Measurements from ENCODE around the gene HYAL2.
A peak's percentile ranks its signal among the peaks of the same experiment; 100 is the strongest.

The HYAL2 gene

GRCh38 chr3:50355829-50356552 is 33.4 kb upstream of the HYAL2 start:
- Histone ChIP-seq H3K14ac (ENCODE audit: low read length) (no peak overlapping the region), H3K18ac (ENCODE audit: low read length) (no peak overlapping the region), H2BK12ac (ENCODE audit: low read length) (no peak overlapping the region), H3K4me1 (ENCODE audit: control insufficient read depth in 2 of 2, insufficient read depth in 1 of 2, low read depth in 1 of 2, low read length in 2 of 2) (peaks cover 32 to 33% of the 10 kb centered on the region in 2 donors), H3K4me3 (ENCODE audit: low read length in 2 of 2) (no peak overlapping the region), H3K27ac (replicated peaks; ENCODE audit: low read length) (no peak overlapping the region), H3K79me1 (ENCODE audit: low read depth, low read length) (peaks cover 18% of the 10 kb centered on the region), H4K8ac (ENCODE audit: low read depth, low read length) (no peak overlapping the region), H3K23ac (ENCODE audit: low read depth, low read length, poor library complexity) (no peak overlapping the region), H3K27me3 (ENCODE audit: control insufficient read depth in 3 of 3, insufficient read depth in 3 of 3, low read depth in 1 of 3, low read length in 3 of 3) (no peaks in the 10 kb centered on the region), H2BK15ac (ENCODE audit: low read length) (no peak overlapping the region), H2BK120ac (ENCODE audit: low read depth, low read length) (no peak overlapping the region), H3K4me2 (ENCODE audit: insufficient read depth, low read length, poor library complexity, severe bottlenecking) (no peak overlapping the region), H3K9me3 (replicated peaks in 1 of 2; ENCODE audit: control insufficient read depth in 2 of 2, insufficient read depth in 1 of 2, low read depth in 1 of 2, low read length in 2 of 2) (no peaks in the 10 kb centered on the region), H3K4ac (ENCODE audit: low read length) (no peak overlapping the region), H2AK5ac (ENCODE audit: low read depth, low read length) (peak overlapping the region; percentile 64), H2AFZ (ENCODE audit: low read length) (no peak overlapping the region), H3K36me3 (replicated peaks in 1 of 2; ENCODE audit: control insufficient read depth in 2 of 2, insufficient read depth in 2 of 2, low read length in 2 of 2) (peaks cover 40 to 57% of the 10 kb centered on the region in 2 donors), H4K91ac (ENCODE audit: low read depth, low read length, poor library complexity) (no peak overlapping the region), H3K9ac (ENCODE audit: low read depth, low read length, poor library complexity) (peak overlapping the region; percentile 17), H2BK5ac (ENCODE audit: low read length) (no peak overlapping the region)
- WGBS, 2 donors (ENCODE audit: extremely low coverage in 2 of 2, insufficient read length in 2 of 2, insufficient replicate concordance in 1 of 2) = no CpG with 5 or more reads among the region's 5 CpGs
- no peak for DNase-seq (ENCODE audit: low spot score)

GRCh38 chr3:50354850-50355249 is 32.3 kb upstream of the HYAL2 start:
- Histone ChIP-seq H3K23ac (ENCODE audit: low read depth, low read length, poor library complexity) (no peak overlapping the region), H2BK12ac (ENCODE audit: low read length) (no peak overlapping the region), H2AFZ (ENCODE audit: low read length) (no peak overlapping the region), H3K79me1 (ENCODE audit: low read depth, low read length) (peaks cover 18% of the 10 kb centered on the region), H3K4me2 (ENCODE audit: insufficient read depth, low read length, poor library complexity, severe bottlenecking) (no peak overlapping the region), H4K8ac (ENCODE audit: low read depth, low read length) (no peak overlapping the region), H3K9me3 (replicated peaks in 1 of 2; ENCODE audit: control insufficient read depth in 2 of 2, insufficient read depth in 1 of 2, low read depth in 1 of 2, low read length in 2 of 2) (no peaks in the 10 kb centered on the region), H3K27ac (replicated peaks; ENCODE audit: low read length) (no peak overlapping the region), H2BK5ac (ENCODE audit: low read length) (no peak overlapping the region), H3K18ac (ENCODE audit: low read length) (no peak overlapping the region), H3K14ac (ENCODE audit: low read length) (no peak overlapping the region), H3K4me1 (ENCODE audit: control insufficient read depth in 2 of 2, insufficient read depth in 1 of 2, low read depth in 1 of 2, low read length in 2 of 2) (peaks cover 36% of the 10 kb centered on the region in 2 donors), H4K91ac (ENCODE audit: low read depth, low read length, poor library complexity) (no peak overlapping the region), H3K36me3 (replicated peaks in 1 of 2; ENCODE audit: control insufficient read depth in 2 of 2, insufficient read depth in 2 of 2, low read length in 2 of 2) (peaks cover 40 to 57% of the 10 kb centered on the region in 2 donors), H3K27me3 (ENCODE audit: control insufficient read depth in 3 of 3, insufficient read depth in 3 of 3, low read depth in 1 of 3, low read length in 3 of 3) (no peaks in the 10 kb centered on the region), H3K4me3 (ENCODE audit: low read length in 2 of 2) (no peak overlapping the region), H3K9ac (ENCODE audit: low read depth, low read length, poor library complexity) (no peak overlapping the region), H2BK120ac (ENCODE audit: low read depth, low read length) (no peak overlapping the region), H2AK5ac (ENCODE audit: low read depth, low read length) (no peak overlapping the region), H3K4ac (ENCODE audit: low read length) (no peak overlapping the region), H2BK15ac (ENCODE audit: low read length) (no peak overlapping the region)
- no peak for DNase-seq (ENCODE audit: low spot score)
- no CpG with 5 or more reads among the region's 7 CpGs for WGBS, 2 donors (ENCODE audit: extremely low coverage in 2 of 2, insufficient read length in 2 of 2, insufficient replicate concordance in 1 of 2)

- Histone ChIP-seq H3K27me3 (ENCODE audit: control insufficient read depth in 3 of 3, insufficient read depth in 3 of 3, low read depth in 1 of 3, low read length in 3 of 3) (no peaks in the 10 kb centered on the region), H3K18ac (ENCODE audit: low read length) (no peak overlapping the region), H2AK5ac (ENCODE audit: low read depth, low read length) (no peak overlapping the region), H3K4me1 (ENCODE audit: control insufficient read depth in 2 of 2, insufficient read depth in 1 of 2, low read depth in 1 of 2, low read length in 2 of 2) (peaks cover 35 to 36% of the 10 kb centered on the region in 2 donors), H2BK120ac (ENCODE audit: low read depth, low read length) (no peak overlapping the region), H2BK15ac (ENCODE audit: low read length) (no peak overlapping the region), H3K9ac (ENCODE audit: low read depth, low read length, poor library complexity) (no peak overlapping the region), H3K4me3 (ENCODE audit: low read length in 2 of 2) (no peak overlapping the region), H3K14ac (ENCODE audit: low read length) (no peak overlapping the region), H4K8ac (ENCODE audit: low read depth, low read length) (no peak overlapping the region), H3K9me3 (replicated peaks in 1 of 2; ENCODE audit: control insufficient read depth in 2 of 2, insufficient read depth in 1 of 2, low read depth in 1 of 2, low read length in 2 of 2) (no peaks in the 10 kb centered on the region), H3K4ac (ENCODE audit: low read length) (no peak overlapping the region), H3K4me2 (ENCODE audit: insufficient read depth, low read length, poor library complexity, severe bottlenecking) (no peak overlapping the region), H4K91ac (ENCODE audit: low read depth, low read length, poor library complexity) (no peak overlapping the region), H2BK12ac (ENCODE audit: low read length) (no peak overlapping the region), H3K79me1 (ENCODE audit: low read depth, low read length) (peaks cover 17% of the 10 kb centered on the region), H2AFZ (ENCODE audit: low read length) (no peak overlapping the region), H3K23ac (ENCODE audit: low read depth, low read length, poor library complexity) (peak overlapping the region; percentile 53), H3K36me3 (replicated peaks in 1 of 2; ENCODE audit: control insufficient read depth in 2 of 2, insufficient read depth in 2 of 2, low read length in 2 of 2) (peaks cover 40 to 57% of the 10 kb centered on the region in 2 donors), H2BK5ac (ENCODE audit: low read length) (no peak overlapping the region), H3K27ac (replicated peaks; ENCODE audit: low read length) (no peak overlapping the region)
- DNase-seq (ENCODE audit: low spot score) = no peak
- WGBS, 2 donors (ENCODE audit: extremely low coverage in 2 of 2, insufficient read length in 2 of 2, insufficient replicate concordance in 1 of 2) = no CpG with 5 or more reads among the region's 5 CpGs
These were observed 31.7 kb upstream of the HYAL2 start for GRCh38 chr3:50354186-50354764.

- Histone ChIP-seq H2BK120ac (ENCODE audit: low read depth, low read length) (no peak overlapping the region), H3K79me1 (ENCODE audit: low read depth, low read length) (peaks cover 10% of the 10 kb centered on the region), H3K4ac (ENCODE audit: low read length) (no peak overlapping the region), H4K91ac (ENCODE audit: low read depth, low read length, poor library complexity) (no peak overlapping the region), H3K23ac (ENCODE audit: low read depth, low read length, poor library complexity) (no peak overlapping the region), H3K14ac (ENCODE audit: low read length) (no peak overlapping the region), H2BK5ac (ENCODE audit: low read length) (no peak overlapping the region), H3K9ac (ENCODE audit: low read depth, low read length, poor library complexity) (peak overlapping the region; percentile 72), H2BK12ac (ENCODE audit: low read length) (no peak overlapping the region), H2AFZ (ENCODE audit: low read length) (no peak overlapping the region), H2BK15ac (ENCODE audit: low read length) (no peak overlapping the region), H3K27ac (replicated peaks; ENCODE audit: low read length) (no peak overlapping the region), H3K4me3 (ENCODE audit: low read length in 2 of 2) (peak overlapping the region in 1 of 2 donors; percentile 30), H3K4me2 (ENCODE audit: insufficient read depth, low read length, poor library complexity, severe bottlenecking) (no peak overlapping the region), H3K36me3 (replicated peaks in 1 of 2; ENCODE audit: control insufficient read depth in 2 of 2, insufficient read depth in 2 of 2, low read length in 2 of 2) (peaks cover 40 to 65% of the 10 kb centered on the region in 2 donors), H4K8ac (ENCODE audit: low read depth, low read length) (no peak overlapping the region), H2AK5ac (ENCODE audit: low read depth, low read length) (no peak overlapping the region), H3K4me1 (ENCODE audit: control insufficient read depth in 2 of 2, insufficient read depth in 1 of 2, low read depth in 1 of 2, low read length in 2 of 2) (peaks cover 30 to 34% of the 10 kb centered on the region in 2 donors), H3K18ac (ENCODE audit: low read length) (no peak overlapping the region), H3K9me3 (replicated peaks in 1 of 2; ENCODE audit: control insufficient read depth in 2 of 2, insufficient read depth in 1 of 2, low read depth in 1 of 2, low read length in 2 of 2) (no peaks in the 10 kb centered on the region), H3K27me3 (ENCODE audit: control insufficient read depth in 3 of 3, insufficient read depth in 3 of 3, low read depth in 1 of 3, low read length in 3 of 3) (no peaks in the 10 kb centered on the region)
- no CpG with 5 or more reads among the region's 12 CpGs for WGBS, 2 donors (ENCODE audit: extremely low coverage in 2 of 2, insufficient read length in 2 of 2, insufficient replicate concordance in 1 of 2)
- DNase-seq (ENCODE audit: low spot score) = no peak
These were observed 30.9 kb upstream of the HYAL2 start for GRCh38 chr3:50353245-50354004.
